GM19395 (cell line): ENCODE data around the gene HNRNPDL.
A peak's percentile ranks its signal among the peaks of the same experiment; 100 is the strongest.
"Not testable (repeated sequence)": the region's sequence is repeated elsewhere in the genome, so short reads cannot be mapped to it uniquely, and the experiment has no call there.

Experiments
- ATAC-seq: cut with Tn5 transposase; IDR thresholded peaks from one replicate; pipeline ENCODE4 v1.9.1; 2021; ENCODE audit warnings: mild to moderate bottlenecking, moderate library complexity; ENCODE audit not compliant: unreplicated experiment

Gene HNRNPDL

GRCh38 chr4:82390061-82390460 lies 40.2 kb downstream of the HNRNPDL start:
- not testable (repeated sequence) for ATAC-seq

GRCh38 chr4:82388405-82388804 lies 41.9 kb downstream of the HNRNPDL start:
- ATAC-seq, result no peak

- ATAC-seq, result not testable (repeated sequence)
These were observed 44.0 kb downstream of the HNRNPDL start for GRCh38 chr4:82386312-82386711.

GRCh38 chr4:82382751-82383150 lies 47.5 kb downstream of the HNRNPDL start:
- ATAC-seq, result no peak

- ATAC-seq, result no peak
These were observed 48.5 kb downstream of the HNRNPDL start for GRCh38 chr4:82381661-82382296.

GRCh38 chr4:82381235-82381634 lies 49.0 kb downstream of the HNRNPDL start:
- no peak for ATAC-seq

GRCh38 chr4:82380831-82381230 lies 49.4 kb downstream of the HNRNPDL start:
- ATAC-seq, result no peak

- no peak for ATAC-seq
These were observed 49.9 kb downstream of the HNRNPDL start for GRCh38 chr4:82380344-82380743.

- ATAC-seq, result no peak
These were observed 54.2 kb downstream of the HNRNPDL start for GRCh38 chr4:82376109-82376508.

- ATAC-seq, result peak; percentile 93
These were observed 56.2 kb downstream of the HNRNPDL start, which contains the start of gene HNRNPD for GRCh38 chr4:82373816-82374625. Gene HNRNPD (minus strand): TSS chr4:82373991. CDS start chr4:82373678, 313 bp downstream.

- ATAC-seq, result peak; percentile 26
These were observed 56.8 kb downstream of the HNRNPDL start for GRCh38 chr4:82373486-82373815.
